SK-N-SH (cell line): ENCODE measurements around the gene ST6GALNAC3. TPM values are rescaled to one million over a fixed set of nuclear protein-coding genes. Genes with fewer than 3 reads are reported as not detected.
A peak's percentile ranks its signal among the peaks of the same experiment; 100 is the strongest.

Source experiments
- CTCF ChIA-PET: fragments of 300-600, 350-600 bp; formaldehyde crosslinking; extraction: SDS; loops from one replicate; lab custom pipeline; 2021; lab: Yijun Ruan, JAX
- POLR2A ChIA-PET: fragments of 350-600 bp; sonication (Branson Sonifier 250); formaldehyde crosslinking; extraction: SDS; loops from one replicate; lab custom pipeline; 2020; ENCODE audit warnings: antibody characterized with exemption, inconsistent platforms; lab: Yijun Ruan, JAX
- DNase-seq: peaks from one replicate; pipeline ENCODE4 v3.0.0; 2012
- H2AFZ ChIP-seq: fragments of 200-600 bp; sonication (generic); 2 replicates; pipeline ENCODE4 v1.8.1; 2016; ENCODE audit warnings: antibody characterized with exemption, mild to moderate bottlenecking, low read depth
- H3F3A ChIP-seq: fragments of 200-600 bp; sonication (generic); replicated peaks from 2 replicates; pipeline ENCODE3; 2016; ENCODE audit warnings: antibody characterized with exemption, mild to moderate bottlenecking; ENCODE audit not compliant: insufficient read depth
- H3K27ac ChIP-seq, 2 experiments: fragments of 200-500 bp in 1 of 2; fragments of 200-600 bp in 1 of 2; sonication (Bioruptor generic) in 1 of 2; sonication (generic), shearing (Covaris generic) in 1 of 2; 2 replicates each; pipeline versions ENCODE4 v1.5.1 to v1.6.1; 2014 to 2016; ENCODE audit warnings: low read depth in 2 of 2, inconsistent platforms in 1 of 2, low read length in 1 of 2, mild to moderate bottlenecking in 1 of 2, mixed read lengths in 1 of 2
- H3K27me3 ChIP-seq: fragments of 200-600 bp; sonication (generic), shearing (Covaris generic); 2 replicates; pipeline ENCODE4 v1.6.1; 2016; ENCODE audit warnings: mixed run types; ENCODE audit not compliant: insufficient read depth
- H3K36me3 ChIP-seq, 2 experiments: fragments of 200-500 bp in 1 of 2; fragments of 200-600 bp in 1 of 2; sonication (Bioruptor generic) in 1 of 2; sonication (generic) in 1 of 2; replicated peaks in 1 of 2; 2 replicates each; pipeline versions ENCODE3 to v1.5.1; 2014 to 2016; ENCODE audit warnings: low read length in 1 of 2, mild to moderate bottlenecking in 1 of 2; ENCODE audit not compliant: insufficient read depth in 2 of 2, control insufficient read depth in 1 of 2
- H3K4me1 ChIP-seq, 2 experiments: fragments of 200-500 bp in 1 of 2; fragments of 200-600 bp in 1 of 2; sonication (Bioruptor generic) in 1 of 2; sonication (generic), shearing (Covaris generic) in 1 of 2; 2 replicates each; pipeline versions ENCODE4 v1.5.1 to v1.6.1; 2014 to 2016; ENCODE audit warnings: low read depth in 1 of 2, low read length in 1 of 2, mixed run types in 1 of 2; ENCODE audit not compliant: insufficient read depth in 2 of 2, control insufficient read depth in 1 of 2
- H3K4me2 ChIP-seq: fragments of 200-600 bp; sonication (generic), shearing (Covaris generic); 2 replicates; pipeline ENCODE4 v1.6.1; 2017; ENCODE audit warnings: mixed run types
- H3K4me3 ChIP-seq, 2 experiments: fragments of 200-500 bp in 1 of 2; fragments of 200-600 bp in 1 of 2; sonication (Bioruptor generic) in 1 of 2; sonication (generic), shearing (Covaris generic) in 1 of 2; 2 replicates each; pipeline versions ENCODE4 v1.5.1 to v1.8.1; 2014 to 2016; ENCODE audit warnings: low read depth in 2 of 2, inconsistent platforms in 1 of 2, low read length in 1 of 2, mild to moderate bottlenecking in 1 of 2, mixed read lengths in 1 of 2, moderate library complexity in 1 of 2
- H3K79me2 ChIP-seq: fragments of 200-600 bp; sonication (generic); 2 replicates; pipeline ENCODE4 v1.8.1; 2017; ENCODE audit warnings: mild to moderate bottlenecking; ENCODE audit not compliant: insufficient read depth
- H3K9ac ChIP-seq: fragments of 200-600 bp; sonication (generic); 2 replicates; pipeline ENCODE4 v1.6.1; 2017; ENCODE audit warnings: mixed run types
- H3K9me2 ChIP-seq: fragments of 200-600 bp; sonication (generic); 2 replicates; pipeline ENCODE4 v1.6.1; 2017; ENCODE audit warnings: mixed run types
- H3K9me3 ChIP-seq: fragments of 200-600 bp; sonication (generic); 2 replicates; pipeline ENCODE4 v1.6.1; 2017; ENCODE audit warnings: mixed run types, mild to moderate bottlenecking, moderate library complexity
- H4K20me1 ChIP-seq: fragments of 200-600 bp; sonication (generic); 2 replicates; pipeline ENCODE4 v1.6.1; 2017; ENCODE audit warnings: mild to moderate bottlenecking, mixed run types; ENCODE audit not compliant: insufficient read depth
- CHD2 ChIP-seq: fragments of 150-350 bp; IDR thresholded peaks from 2 replicates; pipeline ENCODE4 v1.6.1; 2018; ENCODE audit warnings: low read length; ENCODE audit not compliant: partially characterized antibody
- FOSL2 ChIP-seq: IDR thresholded peaks from 2 replicates; pipeline ENCODE4 v1.4.0; 2012; ENCODE audit warnings: low read depth, mild to moderate bottlenecking, moderate library complexity, borderline replicate concordance
- FOXJ3 ChIP-seq: sonication (generic); formaldehyde crosslinking; IDR thresholded peaks from 2 replicates; pipeline ENCODE4 v1.5.1; 2020; ENCODE audit warnings: mild to moderate bottlenecking, missing genetic modification reagents
- FOXM1 ChIP-seq: IDR thresholded peaks from 2 replicates; pipeline ENCODE4 v1.4.0; 2012; ENCODE audit warnings: low read depth, mild to moderate bottlenecking
- GABPA ChIP-seq: IDR thresholded peaks from 2 replicates; pipeline ENCODE4 v1.4.0; 2012; ENCODE audit warnings: low read depth, mild to moderate bottlenecking
- MAX ChIP-seq: IDR thresholded peaks from 2 replicates; pipeline ENCODE4 v1.4.0; 2012; ENCODE audit warnings: low read depth
- MEF2A ChIP-seq: IDR thresholded peaks from 2 replicates; pipeline ENCODE4 v1.4.0; 2012; ENCODE audit warnings: low read depth, borderline replicate concordance
- NFIC ChIP-seq: IDR thresholded peaks from 2 replicates; pipeline ENCODE4 v1.4.0; 2012; ENCODE audit warnings: borderline replicate concordance
- POLR2AphosphoS5 ChIP-seq: IDR thresholded peaks from 2 replicates; pipeline ENCODE4 v1.6.1; 2012; ENCODE audit warnings: low read depth, low read length
- RAD21 ChIP-seq: IDR thresholded peaks from 2 replicates; pipeline ENCODE4 v1.6.1; 2012; ENCODE audit warnings: mild to moderate bottlenecking, low read length
- REST ChIP-seq: IDR thresholded peaks from 2 replicates; pipeline ENCODE4 v1.6.1; 2012; ENCODE audit warnings: mild to moderate bottlenecking, low read depth, low read length, moderate library complexity
- RFX5 ChIP-seq: IDR thresholded peaks from 2 replicates; pipeline ENCODE4 v1.6.1; 2012; ENCODE audit warnings: mild to moderate bottlenecking, improper control_type of control experiment, low read length
- SIN3A ChIP-seq: IDR thresholded peaks from 2 replicates; pipeline ENCODE4 v1.6.1; 2012; ENCODE audit warnings: low read depth, mild to moderate bottlenecking, low read length, moderate library complexity, borderline replicate concordance
- SMC3 ChIP-seq: IDR thresholded peaks from 2 replicates; pipeline ENCODE4 v1.6.1; 2012; ENCODE audit warnings: low read depth, low read length, improper control_type of control experiment
- TAF1 ChIP-seq: IDR thresholded peaks from 2 replicates; pipeline ENCODE4 v1.6.1; 2012; ENCODE audit warnings: low read depth, mild to moderate bottlenecking, low read length, moderate library complexity, borderline replicate concordance
- TEAD4 ChIP-seq: IDR thresholded peaks from 2 replicates; pipeline ENCODE4 v1.4.0; 2012; ENCODE audit warnings: mild to moderate bottlenecking, borderline replicate concordance; ENCODE audit not compliant: insufficient read depth
- USF1 ChIP-seq: IDR thresholded peaks from 2 replicates; pipeline ENCODE4 v1.4.0; 2012; ENCODE audit warnings: low read depth, borderline replicate concordance
- ZBTB33 ChIP-seq: IDR thresholded peaks from 2 replicates; pipeline ENCODE4 v1.4.0; 2012; ENCODE audit warnings: low read depth, borderline replicate concordance
- WGBS: methylation state at CpG from one replicate; pipeline ENCODE4 v1.1.6; 2017; ENCODE audit warnings: low lambda C conversion rate; 5-methylcytosine and 5-hydroxymethylcytosine counted together
- polyA plus RNA-seq, 3 experiments: library from polyadenylated mRNA; depleted of rRNA; stranded (reverse); fragments of >200 nt; gene quantifications; 2 replicates each; pipeline ENCODE4 v1.2.3, GENCODE V29; 2012

Gene ST6GALNAC3
- polyA plus RNA-seq, 1 of the 3 experiments (the other 2 are of a cell fraction): 8.1 TPM

GRCh38 chr1:76198452-76198851, 123.9 kb downstream of the ST6GALNAC3 start:
- no peaks in the 10 kb centered on the region for H3K27me3 ChIP-seq
- CTCF ChIA-PET: no interaction called here
- H3K4me1 ChIP-seq: no peaks in the 10 kb centered on the region
- no peak overlapping the region for H2AFZ ChIP-seq
- H3K4me2 ChIP-seq: no peak overlapping the region
- H3K4me3 ChIP-seq: no peak overlapping the region
- 68% methylated on average over 2 of the region's 2 CpGs for WGBS
- H3K27ac ChIP-seq: no peak overlapping the region
- no peaks in the 10 kb centered on the region for H3F3A ChIP-seq
- no peak overlapping the region for H3K9ac ChIP-seq
- H3K9me3 ChIP-seq: no peaks in the 10 kb centered on the region
- no peaks in the 10 kb centered on the region for H3K9me2 ChIP-seq
- no peaks in the 10 kb centered on the region for H4K20me1 ChIP-seq
- POLR2A ChIA-PET: no interaction called here
- H3K36me3 ChIP-seq: no peaks in the 10 kb centered on the region
- TF ChIP-seq FOXJ3 (CRISPR knock-in tag): no peak
- TF ChIP-seq RFX5: no peak
- TF ChIP-seq POLR2AphosphoS5: no peak
- no peak for TF ChIP-seq SMC3
- no peak for TF ChIP-seq GABPA
- no peak for TF ChIP-seq RAD21
- TF ChIP-seq REST: peak; percentile 90
- DNase-seq: no peak
- no peaks in the 10 kb centered on the region for H3K79me2 ChIP-seq

- H3F3A ChIP-seq: no peaks in the 10 kb centered on the region
- H3K4me1 ChIP-seq: no peaks in the 10 kb centered on the region
- no peak overlapping the region for H3K4me2 ChIP-seq
- no peaks in the 10 kb centered on the region for H3K79me2 ChIP-seq
- no peak overlapping the region for H3K27ac ChIP-seq
- H3K9me3 ChIP-seq: no peaks in the 10 kb centered on the region
- H3K36me3 ChIP-seq: no peaks in the 10 kb centered on the region
- no peak overlapping the region for H2AFZ ChIP-seq
- H3K27me3 ChIP-seq: no peaks in the 10 kb centered on the region
- H3K4me3 ChIP-seq: no peak overlapping the region
- H4K20me1 ChIP-seq: no peaks in the 10 kb centered on the region
- no peak for DNase-seq
- ChIA-PET POLR2A (no interaction called here), CTCF (interaction anchor here (0.5 kb wide), 1 partner anchor 1357 kb away, joined by 3 read pairs; no protein-coding TSS in a partner anchor)
- WGBS: 85% methylated on average over 2 of the region's 2 CpGs
- H3K9ac ChIP-seq: no peak overlapping the region
- H3K9me2 ChIP-seq: no peaks in the 10 kb centered on the region
- TF ChIP-seq FOXM1 (no peak), NFIC (no peak), TEAD4 (no peak), SIN3A (no peak), TAF1 (no peak), MEF2A (no peak), ZBTB33 (no peak), MAX (no peak), CHD2 (no peak), POLR2AphosphoS5 (no peak), FOSL2 (no peak), USF1 (no peak), REST (no peak)
Measured at GRCh38 chr1:76202670-76203069, 128.1 kb downstream of the ST6GALNAC3 start.
